GM23338 (cell line): Measurements from ENCODE around the gene MSL3B.

Experiments
- CREB1 ChIP-seq: fragments of 250-450 bp; sonication (Bioruptor Pico); IDR thresholded peaks from 2 replicates; pipeline ENCODE4 v1.5.0; 2020; ENCODE audit warnings: low read depth, mild to moderate bottlenecking, moderate library complexity
- EZH2phosphoT487 ChIP-seq: fragments of 200-600 bp; sonication (generic); IDR thresholded peaks from one replicate; pipeline ENCODE4 v1.8.1; 2018; ENCODE audit warnings: antibody characterized with exemption; ENCODE audit not compliant: unreplicated experiment
- JUNB ChIP-seq: IDR thresholded peaks from one replicate; pipeline ENCODE4 v1.6.1; 2016; ENCODE audit warnings: antibody characterized with exemption; ENCODE audit not compliant: unreplicated experiment
- NANOG ChIP-seq: IDR thresholded peaks from 2 replicates; pipeline ENCODE4 v1.6.1; 2016; ENCODE audit warnings: antibody characterized with exemption, borderline replicate concordance
- STAT1 ChIP-seq: IDR thresholded peaks from one replicate; pipeline ENCODE4 v1.6.1; 2016; ENCODE audit warnings: antibody characterized with exemption; ENCODE audit not compliant: unreplicated experiment
- TF ChIP-seq, protein P1 (sequence below): fragments of 250-450 bp; sonication (Bioruptor Pico); IDR thresholded peaks from 2 replicates; pipeline ENCODE4 v1.5.0; 2020; ENCODE audit warnings: mild to moderate bottlenecking, moderate library complexity
- TF ChIP-seq, protein P2 (sequence below): IDR thresholded peaks from 2 replicates; pipeline ENCODE4 v1.6.1; 2016; ENCODE audit warnings: antibody characterized with exemption
- TF ChIP-seq, protein P3 (sequence below), 2 experiments: fragments of 200-600 bp in 1 of 2; sonication (generic) in 1 of 2; conservative IDR thresholded peaks; 2 replicates each; pipeline versions ENCODE4 v1.5.1 to v1.6.1; 2016 to 2017; ENCODE audit warnings: antibody characterized with exemption in 2 of 2, low read depth in 2 of 2, mild to moderate bottlenecking in 2 of 2, moderate library complexity in 1 of 2

MSL3B gene

DNA sequence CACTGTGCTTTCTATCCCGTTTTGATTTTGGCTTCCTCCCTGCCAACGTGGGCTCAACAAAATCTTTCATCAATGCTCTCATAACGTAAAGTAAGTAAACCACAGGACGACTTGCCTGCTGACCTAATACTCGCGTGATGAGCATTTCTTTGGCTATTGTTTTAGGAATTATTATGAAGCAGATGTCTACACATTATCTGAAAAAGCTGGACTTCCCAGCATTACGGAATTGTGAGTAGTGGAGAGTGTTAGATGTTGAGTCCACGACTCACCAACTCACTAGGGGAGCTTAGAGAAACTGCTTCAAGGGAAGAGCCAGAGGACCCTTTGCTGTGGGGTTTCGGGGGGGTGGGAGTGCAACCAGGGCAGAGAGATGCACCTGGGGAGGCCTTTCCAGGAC lies 35.8 kb downstream of the MSL3B start (continued):
- TF ChIP-seq, protein P1, sequence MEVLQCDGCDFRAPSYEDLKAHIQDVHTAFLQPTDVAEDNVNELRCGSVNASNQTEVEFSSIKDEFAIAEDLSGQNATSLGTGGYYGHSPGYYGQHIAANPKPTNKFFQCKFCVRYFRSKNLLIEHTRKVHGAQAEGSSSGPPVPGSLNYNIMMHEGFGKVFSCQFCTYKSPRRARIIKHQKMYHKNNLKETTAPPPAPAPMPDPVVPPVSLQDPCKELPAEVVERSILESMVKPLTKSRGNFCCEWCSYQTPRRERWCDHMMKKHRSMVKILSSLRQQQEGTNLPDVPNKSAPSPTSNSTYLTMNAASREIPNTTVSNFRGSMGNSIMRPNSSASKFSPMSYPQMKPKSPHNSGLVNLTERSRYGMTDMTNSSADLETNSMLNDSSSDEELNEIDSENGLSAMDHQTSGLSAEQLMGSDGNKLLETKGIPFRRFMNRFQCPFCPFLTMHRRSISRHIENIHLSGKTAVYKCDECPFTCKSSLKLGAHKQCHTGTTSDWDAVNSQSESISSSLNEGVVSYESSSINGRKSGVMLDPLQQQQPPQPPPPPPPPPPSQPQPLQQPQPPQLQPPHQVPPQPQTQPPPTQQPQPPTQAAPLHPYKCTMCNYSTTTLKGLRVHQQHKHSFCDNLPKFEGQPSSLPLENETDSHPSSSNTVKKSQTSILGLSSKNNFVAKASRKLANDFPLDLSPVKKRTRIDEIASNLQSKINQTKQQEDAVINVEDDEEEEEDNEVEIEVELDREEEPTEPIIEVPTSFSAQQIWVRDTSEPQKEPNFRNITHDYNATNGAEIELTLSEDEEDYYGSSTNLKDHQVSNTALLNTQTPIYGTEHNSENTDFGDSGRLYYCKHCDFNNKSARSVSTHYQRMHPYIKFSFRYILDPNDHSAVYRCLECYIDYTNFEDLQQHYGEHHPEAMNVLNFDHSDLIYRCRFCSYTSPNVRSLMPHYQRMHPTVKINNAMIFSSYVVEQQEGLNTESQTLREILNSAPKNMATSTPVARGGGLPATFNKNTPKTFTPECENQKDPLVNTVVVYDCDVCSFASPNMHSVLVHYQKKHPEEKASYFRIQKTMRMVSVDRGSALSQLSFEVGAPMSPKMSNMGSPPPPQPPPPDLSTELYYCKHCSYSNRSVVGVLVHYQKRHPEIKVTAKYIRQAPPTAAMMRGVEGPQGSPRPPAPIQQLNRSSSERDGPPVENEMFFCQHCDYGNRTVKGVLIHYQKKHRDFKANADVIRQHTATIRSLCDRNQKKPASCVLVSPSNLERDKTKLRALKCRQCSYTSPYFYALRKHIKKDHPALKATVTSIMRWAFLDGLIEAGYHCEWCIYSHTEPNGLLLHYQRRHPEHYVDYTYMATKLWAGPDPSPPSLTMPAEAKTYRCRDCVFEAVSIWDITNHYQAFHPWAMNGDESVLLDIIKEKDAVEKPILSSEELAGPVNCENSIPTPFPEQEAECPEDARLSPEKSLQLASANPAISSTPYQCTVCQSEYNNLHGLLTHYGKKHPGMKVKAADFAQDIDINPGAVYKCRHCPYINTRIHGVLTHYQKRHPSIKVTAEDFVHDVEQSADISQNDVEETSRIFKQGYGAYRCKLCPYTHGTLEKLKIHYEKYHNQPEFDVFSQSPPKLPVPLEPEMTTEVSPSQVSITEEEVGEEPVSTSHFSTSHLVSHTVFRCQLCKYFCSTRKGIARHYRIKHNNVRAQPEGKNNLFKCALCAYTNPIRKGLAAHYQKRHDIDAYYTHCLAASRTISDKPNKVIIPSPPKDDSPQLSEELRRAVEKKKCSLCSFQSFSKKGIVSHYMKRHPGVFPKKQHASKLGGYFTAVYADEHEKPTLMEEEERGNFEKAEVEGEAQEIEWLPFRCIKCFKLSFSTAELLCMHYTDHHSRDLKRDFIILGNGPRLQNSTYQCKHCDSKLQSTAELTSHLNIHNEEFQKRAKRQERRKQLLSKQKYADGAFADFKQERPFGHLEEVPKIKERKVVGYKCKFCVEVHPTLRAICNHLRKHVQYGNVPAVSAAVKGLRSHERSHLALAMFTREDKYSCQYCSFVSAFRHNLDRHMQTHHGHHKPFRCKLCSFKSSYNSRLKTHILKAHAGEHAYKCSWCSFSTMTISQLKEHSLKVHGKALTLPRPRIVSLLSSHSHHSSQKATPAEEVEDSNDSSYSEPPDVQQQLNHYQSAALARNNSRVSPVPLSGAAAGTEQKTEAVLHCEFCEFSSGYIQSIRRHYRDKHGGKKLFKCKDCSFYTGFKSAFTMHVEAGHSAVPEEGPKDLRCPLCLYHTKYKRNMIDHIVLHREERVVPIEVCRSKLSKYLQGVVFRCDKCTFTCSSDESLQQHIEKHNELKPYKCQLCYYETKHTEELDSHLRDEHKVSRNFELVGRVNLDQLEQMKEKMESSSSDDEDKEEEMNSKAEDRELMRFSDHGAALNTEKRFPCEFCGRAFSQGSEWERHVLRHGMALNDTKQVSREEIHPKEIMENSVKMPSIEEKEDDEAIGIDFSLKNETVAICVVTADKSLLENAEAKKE (CRISPR knock-in tag) = no peak
- TF ChIP-seq, protein P2, sequence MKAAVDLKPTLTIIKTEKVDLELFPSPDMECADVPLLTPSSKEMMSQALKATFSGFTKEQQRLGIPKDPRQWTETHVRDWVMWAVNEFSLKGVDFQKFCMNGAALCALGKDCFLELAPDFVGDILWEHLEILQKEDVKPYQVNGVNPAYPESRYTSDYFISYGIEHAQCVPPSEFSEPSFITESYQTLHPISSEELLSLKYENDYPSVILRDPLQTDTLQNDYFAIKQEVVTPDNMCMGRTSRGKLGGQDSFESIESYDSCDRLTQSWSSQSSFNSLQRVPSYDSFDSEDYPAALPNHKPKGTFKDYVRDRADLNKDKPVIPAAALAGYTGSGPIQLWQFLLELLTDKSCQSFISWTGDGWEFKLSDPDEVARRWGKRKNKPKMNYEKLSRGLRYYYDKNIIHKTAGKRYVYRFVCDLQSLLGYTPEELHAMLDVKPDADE = no peak
- TF ChIP-seq NANOG = no peak
- TF ChIP-seq JUNB = no peak
- TF ChIP-seq, protein P3, sequence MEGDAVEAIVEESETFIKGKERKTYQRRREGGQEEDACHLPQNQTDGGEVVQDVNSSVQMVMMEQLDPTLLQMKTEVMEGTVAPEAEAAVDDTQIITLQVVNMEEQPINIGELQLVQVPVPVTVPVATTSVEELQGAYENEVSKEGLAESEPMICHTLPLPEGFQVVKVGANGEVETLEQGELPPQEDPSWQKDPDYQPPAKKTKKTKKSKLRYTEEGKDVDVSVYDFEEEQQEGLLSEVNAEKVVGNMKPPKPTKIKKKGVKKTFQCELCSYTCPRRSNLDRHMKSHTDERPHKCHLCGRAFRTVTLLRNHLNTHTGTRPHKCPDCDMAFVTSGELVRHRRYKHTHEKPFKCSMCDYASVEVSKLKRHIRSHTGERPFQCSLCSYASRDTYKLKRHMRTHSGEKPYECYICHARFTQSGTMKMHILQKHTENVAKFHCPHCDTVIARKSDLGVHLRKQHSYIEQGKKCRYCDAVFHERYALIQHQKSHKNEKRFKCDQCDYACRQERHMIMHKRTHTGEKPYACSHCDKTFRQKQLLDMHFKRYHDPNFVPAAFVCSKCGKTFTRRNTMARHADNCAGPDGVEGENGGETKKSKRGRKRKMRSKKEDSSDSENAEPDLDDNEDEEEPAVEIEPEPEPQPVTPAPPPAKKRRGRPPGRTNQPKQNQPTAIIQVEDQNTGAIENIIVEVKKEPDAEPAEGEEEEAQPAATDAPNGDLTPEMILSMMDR (conservative IDR thresholded peaks at IDR 0.05; ENCODE audit: low read depth in 2 of 2) = no peak
- no peak for TF ChIP-seq CREB1
- TF ChIP-seq STAT1 = no peak
- TF ChIP-seq EZH2phosphoT487 = no peak
